Keratinocyte (primary cell): ENCODE results near the gene HDGFL2. TPM values are rescaled to one million over a fixed set of nuclear protein-coding genes. Genes with fewer than 3 reads are reported as not detected.

Experiments used
- DNase-seq: peaks from one replicate; pipeline ENCODE4 v3.0.0-alpha.2; 2011; ENCODE audit warnings: low read depth, missing footprints, low spot score
- FAIRE-seq: peaks from 2 replicates; lab custom pipeline; 2011; peaks lifted over from hg19 to GRCh38; lab: Jason Lieb, UNC
- H2AFZ ChIP-seq: 2 replicates; pipeline ENCODE4 v1.6.0; 2012; ENCODE audit warnings: low read length, control low read depth, inconsistent platforms; ENCODE audit not compliant: control insufficient read depth
- H3K27ac ChIP-seq: 2 replicates; pipeline ENCODE4 v1.5.1; 2011; ENCODE audit warnings: low read length; ENCODE audit not compliant: control insufficient read depth, insufficient read depth
- H3K27me3 ChIP-seq: 3 replicates; pipeline ENCODE4 v1.6.0; 2011; ENCODE audit warnings: low read length; ENCODE audit not compliant: control insufficient read depth, insufficient read depth; ENCODE audit errors: extremely low read depth
- H3K36me3 ChIP-seq, 2 experiments: 2 replicates in 1 of 2; 3 replicates in 1 of 2; pipeline ENCODE4 v1.5.1; 2011; ENCODE audit warnings: low read length in 2 of 2, mild to moderate bottlenecking in 1 of 2; ENCODE audit not compliant: control insufficient read depth in 2 of 2, insufficient read depth in 2 of 2; ENCODE audit errors: extremely low read depth in 1 of 2
- H3K4me1 ChIP-seq: 3 replicates; pipeline ENCODE4 v1.5.1; 2011; ENCODE audit warnings: low read length; ENCODE audit not compliant: control insufficient read depth, insufficient read depth; ENCODE audit errors: extremely low read depth
- H3K4me2 ChIP-seq: 3 replicates; pipeline ENCODE4 v1.6.0; 2011; ENCODE audit warnings: low read depth, low read length; ENCODE audit not compliant: control insufficient read depth, insufficient read depth; ENCODE audit errors: extremely low read depth
- H3K4me3 ChIP-seq, 3 experiments: fragments of 200-600 bp in 1 of 3; sonication (generic) in 1 of 3; 2 replicates in 2 of 3; 3 replicates in 1 of 3; pipeline ENCODE4 v1.5.1; 2011 to 2016; ENCODE audit warnings: low read length in 3 of 3, mild to moderate bottlenecking in 3 of 3, control low read depth in 2 of 3, inconsistent platforms in 1 of 3, low read depth in 1 of 3, mixed read lengths in 1 of 3, mixed run types in 1 of 3, moderate library complexity in 1 of 3; ENCODE audit not compliant: control insufficient read depth in 2 of 3, insufficient read depth in 2 of 3; ENCODE audit errors: extremely low read depth in 1 of 3
- H3K79me2 ChIP-seq: 2 replicates; pipeline ENCODE4 v1.6.0; 2012; ENCODE audit warnings: low read length; ENCODE audit not compliant: control insufficient read depth, insufficient read depth
- H3K9ac ChIP-seq: 3 replicates; pipeline ENCODE4 v1.6.0; 2011; ENCODE audit warnings: low read length; ENCODE audit not compliant: control insufficient read depth, insufficient read depth; ENCODE audit errors: extremely low read depth
- H3K9me1 ChIP-seq: 3 replicates; pipeline ENCODE4 v1.6.0; 2011; ENCODE audit warnings: low read length; ENCODE audit not compliant: control insufficient read depth, insufficient read depth; ENCODE audit errors: extremely low read depth
- H3K9me3 ChIP-seq: 2 replicates; pipeline ENCODE4 v1.5.1; 2012; ENCODE audit warnings: low read depth, low read length; ENCODE audit not compliant: control insufficient read depth
- H4K20me1 ChIP-seq: 3 replicates; pipeline ENCODE4 v1.6.0; 2011; ENCODE audit warnings: low read length; ENCODE audit not compliant: control insufficient read depth, insufficient read depth; ENCODE audit errors: extremely low read depth
- EZH2 ChIP-seq: IDR thresholded peaks from one replicate; pipeline ENCODE4 v1.6.1; 2012; ENCODE audit warnings: inconsistent platforms, mild to moderate bottlenecking, low read length, moderate library complexity
- dilution Hi-C: fragments of 300-500 bp; cut with MboI; formaldehyde crosslinking; loops from one replicate; pipeline ENCODE4 v1.7.0; 2020; ENCODE audit warnings: low sequenced_read_pairs; ENCODE audit not compliant: extremely low pct_ligation_motif_present
- polyA plus RNA-seq, 5 experiments: library from polyadenylated mRNA; depleted of rRNA in 3 of 5; stranded (reverse) in 3 of 5; stranded (forward) in 1 of 5; unstranded in 1 of 5; fragments of >200 nt; gene quantifications; 1 replicate in 1 of 5; 2 replicates in 3 of 5; 3 replicates in 1 of 5; pipeline versions ENCODE4 v1.2.1 to v1.2.3, GENCODE V29; 2011 to 2012; ENCODE audit warnings: missing spikeins in 2 of 5, low read depth in 1 of 5, low replicate concordance in 1 of 5
- TF ChIP-seq, protein P1 (sequence below), 3 experiments: IDR thresholded peaks in 1 of 3; conservative IDR thresholded peaks in 1 of 3; optimal IDR thresholded peaks in 1 of 3; 2 replicates in 2 of 3; 3 replicates in 1 of 3; pipeline versions ENCODE3 to v1.5.1; 2011; ENCODE audit warnings: low read length in 3 of 3, mild to moderate bottlenecking in 3 of 3, moderate library complexity in 2 of 3, control low read depth in 1 of 3, inconsistent platforms in 1 of 3; ENCODE audit not compliant: insufficient read depth in 2 of 3; ENCODE audit errors: extremely low read depth in 1 of 3

The HDGFL2 gene
- polyA plus RNA-seq, 1 donor (not counting 4 experiments of a cell fraction or from before 2014, with no cell fraction given), result 19.5 TPM

DNA sequence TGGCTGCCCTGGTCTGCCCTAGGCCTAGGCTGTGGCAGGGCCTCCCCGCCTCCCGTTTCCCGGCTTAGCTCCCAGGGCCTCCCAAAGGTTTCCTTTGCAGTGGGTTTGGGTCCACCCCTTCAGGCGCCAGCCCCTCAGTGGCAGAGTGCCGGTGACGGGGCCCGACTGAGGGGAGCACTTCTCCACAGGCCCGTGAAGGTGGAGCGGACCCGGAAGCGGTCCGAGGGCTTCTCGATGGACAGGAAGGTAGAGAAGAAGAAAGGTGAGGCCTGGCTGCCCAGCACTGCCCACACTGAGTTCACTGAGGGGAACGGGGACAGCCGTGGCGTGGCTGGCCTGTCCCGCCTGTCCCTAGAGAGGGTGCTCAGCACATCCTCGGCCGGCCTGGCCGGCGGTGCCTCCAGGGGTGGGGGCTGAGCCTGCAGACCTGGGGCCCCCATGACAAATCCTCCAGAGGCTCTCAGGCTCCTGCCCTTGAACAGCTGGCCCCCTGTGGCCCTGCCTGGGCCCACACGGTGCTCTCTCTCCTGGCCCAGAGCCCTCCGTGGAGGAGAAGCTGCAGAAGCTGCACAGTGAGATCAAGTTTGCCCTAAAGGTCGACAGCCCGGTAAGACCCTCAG is 25.8 kb downstream of the HDGFL2 start:
- Histone ChIP-seq H3K27me3 (no peaks in the 10 kb centered on the region), H3K9me1 (no peaks in the 10 kb centered on the region), H4K20me1 (no peaks in the 10 kb centered on the region), H3K4me1 (no peaks in the 10 kb centered on the region), H3K4me3 (no peak overlapping the region), H3K9me3 (no peaks in the 10 kb centered on the region), H3K4me2 (no peak overlapping the region), H3K79me2 (no peaks in the 10 kb centered on the region), H2AFZ (no peak overlapping the region), H3K36me3 (peaks cover 14 to 15% of the 10 kb centered on the region in 2 experiments), H3K27ac (no peak overlapping the region), H3K9ac (no peak overlapping the region)
- DNase-seq, result no peak
- no peak for TF ChIP-seq EZH2
- TF ChIP-seq, protein P1, sequence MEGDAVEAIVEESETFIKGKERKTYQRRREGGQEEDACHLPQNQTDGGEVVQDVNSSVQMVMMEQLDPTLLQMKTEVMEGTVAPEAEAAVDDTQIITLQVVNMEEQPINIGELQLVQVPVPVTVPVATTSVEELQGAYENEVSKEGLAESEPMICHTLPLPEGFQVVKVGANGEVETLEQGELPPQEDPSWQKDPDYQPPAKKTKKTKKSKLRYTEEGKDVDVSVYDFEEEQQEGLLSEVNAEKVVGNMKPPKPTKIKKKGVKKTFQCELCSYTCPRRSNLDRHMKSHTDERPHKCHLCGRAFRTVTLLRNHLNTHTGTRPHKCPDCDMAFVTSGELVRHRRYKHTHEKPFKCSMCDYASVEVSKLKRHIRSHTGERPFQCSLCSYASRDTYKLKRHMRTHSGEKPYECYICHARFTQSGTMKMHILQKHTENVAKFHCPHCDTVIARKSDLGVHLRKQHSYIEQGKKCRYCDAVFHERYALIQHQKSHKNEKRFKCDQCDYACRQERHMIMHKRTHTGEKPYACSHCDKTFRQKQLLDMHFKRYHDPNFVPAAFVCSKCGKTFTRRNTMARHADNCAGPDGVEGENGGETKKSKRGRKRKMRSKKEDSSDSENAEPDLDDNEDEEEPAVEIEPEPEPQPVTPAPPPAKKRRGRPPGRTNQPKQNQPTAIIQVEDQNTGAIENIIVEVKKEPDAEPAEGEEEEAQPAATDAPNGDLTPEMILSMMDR (optimal IDR thresholded peaks at IDR 0.05 in 1 of 3, IDR thresholded peaks at IDR 0.05 in 1 of 3, conservative IDR thresholded peaks at IDR 0.05 in 1 of 3; ENCODE audit: extremely low read depth in 1 of 3, insufficient read depth in 2 of 3, low read length in 3 of 3), result no peak
- FAIRE-seq, result no peak
- dilution Hi-C loops, result no loop called here

DNA sequence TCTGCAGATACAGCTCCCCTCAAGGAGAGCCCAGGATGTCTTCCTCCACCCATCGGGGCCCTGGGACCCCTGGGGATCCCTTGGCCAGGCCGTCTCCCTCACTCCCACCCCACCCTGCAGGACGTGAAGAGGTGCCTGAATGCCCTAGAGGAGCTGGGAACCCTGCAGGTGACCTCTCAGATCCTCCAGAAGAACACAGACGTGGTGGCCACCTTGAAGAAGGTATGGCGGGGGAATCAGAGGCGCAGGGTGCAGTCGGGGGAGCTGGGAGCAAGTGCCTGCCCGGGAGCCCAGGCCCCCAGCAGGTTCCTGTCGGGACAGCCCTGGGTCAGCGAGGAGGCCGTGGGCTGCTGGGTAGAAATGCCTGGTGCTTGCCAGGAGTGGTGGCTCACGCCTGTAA is 26.6 kb downstream of the HDGFL2 start:
- no peaks in the 10 kb centered on the region for H4K20me1 ChIP-seq
- FAIRE-seq (no peak), DNase-seq (no peak)
- H3K9me3 ChIP-seq, result no peaks in the 10 kb centered on the region
- peaks cover 14 to 18% of the 10 kb centered on the region in 2 experiments for H3K36me3 ChIP-seq
- H3K4me3 ChIP-seq, result no peak overlapping the region
- H3K79me2 ChIP-seq, result no peaks in the 10 kb centered on the region
- no peak overlapping the region for H3K9ac ChIP-seq
- no peaks in the 10 kb centered on the region for H3K9me1 ChIP-seq
- TF ChIP-seq, protein P1 (optimal IDR thresholded peaks at IDR 0.05 in 1 of 3, IDR thresholded peaks at IDR 0.05 in 1 of 3, conservative IDR thresholded peaks at IDR 0.05 in 1 of 3; ENCODE audit: extremely low read depth in 1 of 3, insufficient read depth in 2 of 3, low read length in 3 of 3), result no peak
- no peak for TF ChIP-seq EZH2
- H3K4me2 ChIP-seq, result no peak overlapping the region
- no peaks in the 10 kb centered on the region for H3K27me3 ChIP-seq
- H3K4me1 ChIP-seq, result no peaks in the 10 kb centered on the region
- no peak overlapping the region for H2AFZ ChIP-seq
- no peak overlapping the region for H3K27ac ChIP-seq
- dilution Hi-C loops, result no loop called here
